Measurements from ENCODE around the gene ZYX. TPM values are rescaled to one million over a fixed set of nuclear protein-coding genes. Genes with fewer than 3 reads are reported as not detected.

The ZYX gene
- total and polyA plus RNA-seq, 9 of the 15 experiments (the other 6 are each of a cell fraction or from before 2014, with no cell fraction given), result 1.8 to 130 (median 15.7) TPM

DNA sequence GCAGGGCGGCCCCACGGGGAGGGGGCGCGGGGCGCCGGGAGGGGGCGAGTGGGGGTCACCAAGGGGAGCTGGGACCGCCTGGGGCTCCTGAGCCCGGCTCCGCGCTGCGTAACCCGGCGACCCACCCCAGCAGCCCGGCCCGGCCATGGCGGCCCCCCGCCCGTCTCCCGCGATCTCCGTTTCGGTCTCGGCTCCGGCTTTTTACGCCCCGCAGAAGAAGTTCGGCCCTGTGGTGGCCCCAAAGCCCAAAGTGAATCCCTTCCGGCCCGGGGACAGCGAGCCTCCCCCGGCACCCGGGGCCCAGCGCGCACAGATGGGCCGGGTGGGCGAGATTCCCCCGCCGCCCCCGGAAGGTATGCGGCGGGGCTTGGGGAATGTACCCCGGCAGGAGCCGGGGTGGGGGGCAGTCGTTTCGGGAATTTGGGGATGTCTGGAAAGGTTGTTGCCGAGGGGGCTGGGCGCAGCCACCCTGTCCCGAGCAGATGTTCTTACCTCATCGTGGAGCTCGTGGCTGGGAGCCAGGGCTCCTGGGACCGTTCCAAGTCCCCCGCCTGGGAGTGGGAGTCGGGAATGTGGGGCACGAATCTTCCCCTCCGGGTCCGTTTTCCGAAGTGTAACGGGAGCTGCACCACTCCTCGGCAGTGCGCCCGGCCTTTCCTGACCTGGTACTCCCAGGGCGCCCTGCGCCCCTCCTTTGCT is 431 bp downstream of the ZYX start (continued):
- TF ChIP-seq, protein P1, sequence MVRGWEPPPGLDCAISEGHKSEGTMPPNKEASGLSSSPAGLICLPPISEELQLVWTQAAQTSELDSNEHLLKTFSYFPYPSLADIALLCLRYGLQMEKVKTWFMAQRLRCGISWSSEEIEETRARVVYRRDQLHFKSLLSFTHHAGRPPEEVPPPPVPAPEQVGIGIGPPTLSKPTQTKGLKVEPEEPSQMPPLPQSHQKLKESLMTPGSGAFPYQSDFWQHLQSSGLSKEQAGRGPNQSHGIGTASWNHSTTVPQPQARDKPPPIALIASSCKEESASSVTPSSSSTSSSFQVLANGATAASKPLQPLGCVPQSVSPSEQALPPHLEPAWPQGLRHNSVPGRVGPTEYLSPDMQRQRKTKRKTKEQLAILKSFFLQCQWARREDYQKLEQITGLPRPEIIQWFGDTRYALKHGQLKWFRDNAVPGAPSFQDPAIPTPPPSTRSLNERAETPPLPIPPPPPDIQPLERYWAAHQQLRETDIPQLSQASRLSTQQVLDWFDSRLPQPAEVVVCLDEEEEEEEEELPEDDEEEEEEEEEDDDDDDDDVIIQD (CRISPR knock-in tag; IDR thresholded peaks at IDR 0.05), result no peak
- TF ChIP-seq TEAD1 (CRISPR knock-in tag; IDR thresholded peaks at IDR 0.05) (peak; percentile 13 to 68; a peak in 1 of 4 replicates), ATF1 (CRISPR knock-in tag; IDR thresholded peaks at IDR 0.05) (no peak), ATF1 (tag; IDR thresholded peaks at IDR 0.05) (no peak), POLR3A (IDR thresholded peaks at IDR 0.05; ENCODE audit: borderline replicate concordance, extremely low read depth, insufficient read depth, insufficient read length) (no peak), ZC3H11A (IDR thresholded peaks at IDR 0.05; ENCODE audit: low read depth, low read length) (no peak), PCBP1 (IDR thresholded peaks at IDR 0.05; ENCODE audit: low read depth, low read length, poor library complexity, severe bottlenecking) (peak; percentile 34), ETV5 (CRISPR knock-in tag; IDR thresholded peaks at IDR 0.05; ENCODE audit: low read depth) (peak; percentile 17; the same call in 1 of the 2 replicates), PHF20 (IDR thresholded peaks at IDR 0.05; ENCODE audit: partially characterized antibody) (peak; percentile 30), WHSC1 (IDR thresholded peaks at IDR 0.05; ENCODE audit: low read length) (no peak), ERF (CRISPR knock-in tag; IDR thresholded peaks at IDR 0.05) (no peak; the same call in 1 of the 2 replicates), FOS (IDR thresholded peaks at IDR 0.05; ENCODE audit: extremely low read depth, insufficient read length) (no peak), MAZ (CRISPR knock-in tag; conservative IDR thresholded peaks at IDR 0.05 in 1 of 2, IDR thresholded peaks at IDR 0.05 in 1 of 2) (no peak), CREB1 (IDR thresholded peaks at IDR 0.05) (no peak), CREB1 (CRISPR knock-in tag; IDR thresholded peaks at IDR 0.05) (no peak)
- TF ChIP-seq, protein P2, sequence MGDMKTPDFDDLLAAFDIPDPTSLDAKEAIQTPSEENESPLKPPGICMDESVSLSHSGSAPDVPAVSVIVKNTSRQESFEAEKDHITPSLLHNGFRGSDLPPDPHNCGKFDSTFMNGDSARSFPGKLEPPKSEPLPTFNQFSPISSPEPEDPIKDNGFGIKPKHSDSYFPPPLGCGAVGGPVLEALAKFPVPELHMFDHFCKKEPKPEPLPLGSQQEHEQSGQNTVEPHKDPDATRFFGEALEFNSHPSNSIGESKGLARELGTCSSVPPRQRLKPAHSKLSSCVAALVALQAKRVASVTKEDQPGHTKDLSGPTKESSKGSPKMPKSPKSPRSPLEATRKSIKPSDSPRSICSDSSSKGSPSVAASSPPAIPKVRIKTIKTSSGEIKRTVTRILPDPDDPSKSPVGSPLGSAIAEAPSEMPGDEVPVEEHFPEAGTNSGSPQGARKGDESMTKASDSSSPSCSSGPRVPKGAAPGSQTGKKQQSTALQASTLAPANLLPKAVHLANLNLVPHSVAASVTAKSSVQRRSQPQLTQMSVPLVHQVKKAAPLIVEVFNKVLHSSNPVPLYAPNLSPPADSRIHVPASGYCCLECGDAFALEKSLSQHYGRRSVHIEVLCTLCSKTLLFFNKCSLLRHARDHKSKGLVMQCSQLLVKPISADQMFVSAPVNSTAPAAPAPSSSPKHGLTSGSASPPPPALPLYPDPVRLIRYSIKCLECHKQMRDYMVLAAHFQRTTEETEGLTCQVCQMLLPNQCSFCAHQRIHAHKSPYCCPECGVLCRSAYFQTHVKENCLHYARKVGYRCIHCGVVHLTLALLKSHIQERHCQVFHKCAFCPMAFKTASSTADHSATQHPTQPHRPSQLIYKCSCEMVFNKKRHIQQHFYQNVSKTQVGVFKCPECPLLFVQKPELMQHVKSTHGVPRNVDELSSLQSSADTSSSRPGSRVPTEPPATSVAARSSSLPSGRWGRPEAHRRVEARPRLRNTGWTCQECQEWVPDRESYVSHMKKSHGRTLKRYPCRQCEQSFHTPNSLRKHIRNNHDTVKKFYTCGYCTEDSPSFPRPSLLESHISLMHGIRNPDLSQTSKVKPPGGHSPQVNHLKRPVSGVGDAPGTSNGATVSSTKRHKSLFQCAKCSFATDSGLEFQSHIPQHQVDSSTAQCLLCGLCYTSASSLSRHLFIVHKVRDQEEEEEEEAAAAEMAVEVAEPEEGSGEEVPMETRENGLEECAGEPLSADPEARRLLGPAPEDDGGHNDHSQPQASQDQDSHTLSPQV (IDR thresholded peaks at IDR 0.05), result no peak
- TF ChIP-seq, protein P3, sequence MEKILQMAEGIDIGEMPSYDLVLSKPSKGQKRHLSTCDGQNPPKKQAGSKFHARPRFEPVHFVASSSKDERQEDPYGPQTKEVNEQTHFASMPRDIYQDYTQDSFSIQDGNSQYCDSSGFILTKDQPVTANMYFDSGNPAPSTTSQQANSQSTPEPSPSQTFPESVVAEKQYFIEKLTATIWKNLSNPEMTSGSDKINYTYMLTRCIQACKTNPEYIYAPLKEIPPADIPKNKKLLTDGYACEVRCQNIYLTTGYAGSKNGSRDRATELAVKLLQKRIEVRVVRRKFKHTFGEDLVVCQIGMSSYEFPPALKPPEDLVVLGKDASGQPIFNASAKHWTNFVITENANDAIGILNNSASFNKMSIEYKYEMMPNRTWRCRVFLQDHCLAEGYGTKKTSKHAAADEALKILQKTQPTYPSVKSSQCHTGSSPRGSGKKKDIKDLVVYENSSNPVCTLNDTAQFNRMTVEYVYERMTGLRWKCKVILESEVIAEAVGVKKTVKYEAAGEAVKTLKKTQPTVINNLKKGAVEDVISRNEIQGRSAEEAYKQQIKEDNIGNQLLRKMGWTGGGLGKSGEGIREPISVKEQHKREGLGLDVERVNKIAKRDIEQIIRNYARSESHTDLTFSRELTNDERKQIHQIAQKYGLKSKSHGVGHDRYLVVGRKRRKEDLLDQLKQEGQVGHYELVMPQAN (IDR thresholded peaks at IDR 0.05; ENCODE audit: borderline replicate concordance), result no peak
- TF ChIP-seq, protein P4, sequence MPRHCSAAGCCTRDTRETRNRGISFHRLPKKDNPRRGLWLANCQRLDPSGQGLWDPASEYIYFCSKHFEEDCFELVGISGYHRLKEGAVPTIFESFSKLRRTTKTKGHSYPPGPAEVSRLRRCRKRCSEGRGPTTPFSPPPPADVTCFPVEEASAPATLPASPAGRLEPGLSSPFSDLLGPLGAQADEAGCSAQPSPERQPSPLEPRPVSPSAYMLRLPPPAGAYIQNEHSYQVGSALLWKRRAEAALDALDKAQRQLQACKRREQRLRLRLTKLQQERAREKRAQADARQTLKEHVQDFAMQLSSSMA (CRISPR knock-in tag; IDR thresholded peaks at IDR 0.05), result 0 out of 2 replicates have a peak, but pooled peaks have one; percentile 41

Data from K562 (cell line).